Measurements from ENCODE around the gene HRCT1.

HRCT1 gene

DNA sequence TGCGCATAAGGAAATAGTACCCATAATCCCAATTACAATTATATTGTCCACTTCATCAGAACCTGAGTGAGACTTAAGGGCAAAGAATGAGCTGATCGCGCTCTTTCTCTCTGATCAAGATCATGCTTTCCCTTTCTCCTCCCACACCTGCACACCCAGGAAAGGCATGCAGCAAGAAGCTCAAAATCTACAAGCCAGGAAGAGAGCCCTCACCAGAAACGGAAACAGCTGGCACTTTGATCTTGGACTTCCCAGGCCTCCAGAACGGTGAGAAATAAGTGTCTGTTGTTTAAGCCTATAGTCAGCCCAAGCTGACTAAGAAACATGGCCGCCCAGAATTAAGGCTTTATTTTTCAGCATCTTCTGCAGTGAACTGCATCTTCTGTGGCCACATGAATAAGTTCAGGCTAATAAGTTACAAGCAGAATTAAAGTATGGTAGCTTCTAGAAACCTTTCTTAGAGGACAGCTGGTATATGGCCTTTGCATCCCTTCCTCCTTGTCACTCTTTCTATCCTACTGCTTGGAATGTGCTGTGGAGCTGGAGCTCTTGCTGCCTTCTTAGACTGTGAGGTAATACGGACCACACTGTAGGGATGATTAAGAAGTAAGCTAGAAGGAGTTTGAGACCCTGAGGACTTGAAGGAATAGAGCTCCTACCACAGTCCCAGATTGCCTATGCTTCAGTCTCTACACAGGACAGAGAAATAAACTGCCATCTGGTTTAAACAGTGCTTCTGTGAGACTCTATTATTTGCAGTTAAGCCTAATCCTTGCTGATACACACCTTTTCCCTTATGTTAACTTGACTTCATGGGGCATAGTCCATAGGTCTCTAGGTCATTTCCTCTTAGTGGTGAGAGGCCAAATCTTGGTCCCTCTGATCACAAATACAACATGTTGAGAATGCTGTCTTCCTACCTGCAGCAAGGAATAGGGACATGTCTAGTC is 34.7 kb downstream of the HRCT1 start:
- TF ChIP-seq, protein P1, sequence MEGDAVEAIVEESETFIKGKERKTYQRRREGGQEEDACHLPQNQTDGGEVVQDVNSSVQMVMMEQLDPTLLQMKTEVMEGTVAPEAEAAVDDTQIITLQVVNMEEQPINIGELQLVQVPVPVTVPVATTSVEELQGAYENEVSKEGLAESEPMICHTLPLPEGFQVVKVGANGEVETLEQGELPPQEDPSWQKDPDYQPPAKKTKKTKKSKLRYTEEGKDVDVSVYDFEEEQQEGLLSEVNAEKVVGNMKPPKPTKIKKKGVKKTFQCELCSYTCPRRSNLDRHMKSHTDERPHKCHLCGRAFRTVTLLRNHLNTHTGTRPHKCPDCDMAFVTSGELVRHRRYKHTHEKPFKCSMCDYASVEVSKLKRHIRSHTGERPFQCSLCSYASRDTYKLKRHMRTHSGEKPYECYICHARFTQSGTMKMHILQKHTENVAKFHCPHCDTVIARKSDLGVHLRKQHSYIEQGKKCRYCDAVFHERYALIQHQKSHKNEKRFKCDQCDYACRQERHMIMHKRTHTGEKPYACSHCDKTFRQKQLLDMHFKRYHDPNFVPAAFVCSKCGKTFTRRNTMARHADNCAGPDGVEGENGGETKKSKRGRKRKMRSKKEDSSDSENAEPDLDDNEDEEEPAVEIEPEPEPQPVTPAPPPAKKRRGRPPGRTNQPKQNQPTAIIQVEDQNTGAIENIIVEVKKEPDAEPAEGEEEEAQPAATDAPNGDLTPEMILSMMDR (conservative IDR thresholded peaks at IDR 0.05; ENCODE audit: low read depth, low read length): no peak
- DNase-seq (ENCODE audit: low read depth): no peak
- no peak overlapping the region for H3K4me3 ChIP-seq (ENCODE audit: low read depth, low read length)

DNA sequence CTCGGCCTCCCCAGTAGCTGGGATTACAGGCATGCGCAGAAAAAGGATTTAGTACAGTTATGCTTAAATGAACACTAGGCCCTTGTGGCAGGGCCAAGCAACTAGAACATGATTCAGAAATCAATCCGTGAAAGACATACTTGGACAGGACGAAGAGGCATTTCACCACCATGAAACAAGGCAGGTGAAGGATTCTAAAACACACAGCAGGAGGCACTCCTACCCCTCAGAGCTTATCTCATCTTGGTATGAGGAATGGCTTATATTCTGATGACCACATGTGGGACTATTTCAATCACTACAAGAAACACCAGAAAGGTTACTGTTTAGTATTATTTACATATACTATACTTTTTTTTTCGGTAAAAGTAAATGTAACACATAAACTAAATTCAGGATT is 36.3 kb downstream of the HRCT1 start:
- H3K4me3 ChIP-seq (ENCODE audit: low read depth, low read length): no peak overlapping the region
- no peak for DNase-seq (ENCODE audit: low read depth)
- TF ChIP-seq, protein P1 (conservative IDR thresholded peaks at IDR 0.05; ENCODE audit: low read depth, low read length): no peak

GRCh38 chr9:35944173-35944572 is 38.2 kb downstream of the HRCT1 start:
- TF ChIP-seq, protein P1 (conservative IDR thresholded peaks at IDR 0.05; ENCODE audit: low read depth, low read length): no peak
- no peak for DNase-seq (ENCODE audit: low read depth)
- no peak overlapping the region for H3K4me3 ChIP-seq (ENCODE audit: low read depth, low read length)

GRCh38 chr9:35944841-35945240 is 38.8 kb downstream of the HRCT1 start:
- H3K4me3 ChIP-seq (ENCODE audit: low read depth, low read length): no peak overlapping the region
- DNase-seq (ENCODE audit: low read depth): no peak
- TF ChIP-seq, protein P1 (conservative IDR thresholded peaks at IDR 0.05; ENCODE audit: low read depth, low read length): no peak

DNA sequence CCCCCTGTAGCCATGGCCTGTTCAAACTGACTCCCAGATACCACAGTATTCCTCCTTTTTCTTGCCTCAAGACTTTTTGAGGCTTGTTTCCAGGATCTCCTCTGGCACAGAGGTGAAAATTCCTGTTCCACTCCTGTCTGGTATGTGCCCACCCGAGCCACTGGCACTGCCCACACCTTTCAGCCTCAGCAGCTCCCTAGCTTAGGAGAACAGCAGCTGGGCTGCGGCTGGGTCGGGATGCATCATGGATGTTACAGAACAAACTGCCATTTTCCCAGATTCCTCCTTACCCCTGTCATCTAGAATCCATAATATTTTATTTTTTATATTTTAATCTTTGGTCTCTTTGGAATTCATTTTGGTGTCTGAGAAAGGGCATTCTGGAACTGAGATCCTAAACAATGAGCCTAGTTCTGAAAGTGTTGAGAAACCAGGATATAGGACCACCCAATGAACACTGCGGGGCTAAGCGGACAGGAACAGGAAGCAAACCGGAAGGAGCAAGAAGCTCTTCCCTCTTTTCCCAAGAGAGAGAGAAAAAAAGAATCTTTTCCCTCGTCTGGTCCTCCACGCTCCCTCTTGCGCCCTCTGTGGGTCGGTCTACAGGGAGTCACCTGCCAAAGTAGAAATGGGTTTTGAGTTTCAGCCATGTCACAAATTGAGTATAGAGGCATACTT is 39.5 kb downstream of the HRCT1 start:
- TF ChIP-seq, protein P1 (conservative IDR thresholded peaks at IDR 0.05; ENCODE audit: low read depth, low read length): peak; percentile 97
- peak; percentile 89 for DNase-seq (ENCODE audit: low read depth)
- H3K4me3 ChIP-seq (ENCODE audit: low read depth, low read length): peak overlapping the region; percentile 26

DNA sequence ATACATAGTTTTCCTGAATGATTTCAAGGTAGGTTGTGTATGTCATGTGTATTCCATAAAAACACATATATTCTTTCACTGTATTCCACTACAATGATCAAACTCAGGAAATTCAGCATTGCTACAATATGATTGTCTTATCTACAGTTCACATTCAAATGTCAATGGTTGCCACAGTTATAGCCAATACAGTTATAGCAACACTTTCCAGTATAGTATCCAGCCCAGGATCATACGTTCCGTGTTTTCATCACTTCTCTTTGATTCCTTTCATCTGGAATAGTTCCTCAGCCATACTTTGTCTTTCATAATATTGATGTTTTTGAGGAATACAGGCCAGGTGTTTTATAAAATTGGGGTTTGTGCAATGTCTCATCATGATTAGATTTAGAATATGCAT is 42.4 kb downstream of the HRCT1 start:
- H3K4me3 ChIP-seq (ENCODE audit: low read depth, low read length): no peak overlapping the region
- DNase-seq (ENCODE audit: low read depth): no peak
- TF ChIP-seq, protein P1 (conservative IDR thresholded peaks at IDR 0.05; ENCODE audit: low read depth, low read length): no peak
